Measurements from ENCODE around the gene MYH7.
A peak's percentile ranks its signal among the peaks of the same experiment; 100 is the strongest.

Gene MYH7

DNA sequence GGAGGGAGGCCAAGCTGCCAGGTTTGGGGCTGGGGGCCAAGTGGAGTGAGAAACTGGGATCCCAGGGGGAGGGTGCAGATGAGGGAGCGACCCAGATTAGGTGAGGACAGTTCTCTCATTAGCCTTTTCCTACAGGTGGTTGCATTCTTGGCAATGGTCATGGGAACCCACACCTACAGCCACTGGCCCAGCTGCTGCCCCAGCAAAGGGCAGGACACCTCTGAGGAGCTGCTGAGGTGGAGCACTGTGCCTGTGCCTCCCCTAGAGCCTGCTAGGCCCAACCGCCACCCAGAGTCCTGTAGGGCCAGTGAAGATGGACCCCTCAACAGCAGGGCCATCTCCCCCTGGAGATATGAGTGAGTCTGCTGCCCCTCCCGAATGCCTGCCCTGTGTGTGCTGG is 62.4 kb downstream of the MYH7 start:
- DNase-seq (ENCODE audit: low spot score): no peak

GRCh38 chr14:23372509-23372908 is 63.0 kb downstream of the MYH7 start, which contains the start of gene IL25:
TSS of gene IL25 (plus strand) at chr14:23372809.
- DNase-seq (ENCODE audit: low spot score): no peak

- DNase-seq (ENCODE audit: low spot score): no peak
Measured at GRCh38 chr14:23371865-23372264, 63.6 kb downstream of the MYH7 start.

DNA sequence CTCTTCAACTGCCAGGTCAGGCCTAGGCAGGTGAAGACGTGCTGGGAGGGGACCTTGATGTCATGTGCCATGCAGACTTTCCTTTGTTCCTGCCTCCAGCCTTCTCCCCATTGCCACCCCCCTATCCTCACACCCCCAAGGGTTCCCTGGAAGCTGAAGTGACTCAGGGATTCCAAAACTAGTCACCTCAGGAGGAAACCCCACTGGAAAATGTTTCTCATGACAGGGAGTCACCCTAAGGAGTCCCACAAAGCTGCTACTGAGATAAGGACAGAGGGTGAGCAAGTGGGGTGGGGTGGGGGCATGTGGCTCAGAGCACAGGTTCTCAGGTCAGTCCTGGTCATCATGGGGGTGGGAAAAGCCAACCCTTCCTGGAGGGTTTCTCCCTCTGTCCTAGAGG is 65.2 kb downstream of the MYH7 start:
- no peak for DNase-seq (ENCODE audit: low spot score)

DNA sequence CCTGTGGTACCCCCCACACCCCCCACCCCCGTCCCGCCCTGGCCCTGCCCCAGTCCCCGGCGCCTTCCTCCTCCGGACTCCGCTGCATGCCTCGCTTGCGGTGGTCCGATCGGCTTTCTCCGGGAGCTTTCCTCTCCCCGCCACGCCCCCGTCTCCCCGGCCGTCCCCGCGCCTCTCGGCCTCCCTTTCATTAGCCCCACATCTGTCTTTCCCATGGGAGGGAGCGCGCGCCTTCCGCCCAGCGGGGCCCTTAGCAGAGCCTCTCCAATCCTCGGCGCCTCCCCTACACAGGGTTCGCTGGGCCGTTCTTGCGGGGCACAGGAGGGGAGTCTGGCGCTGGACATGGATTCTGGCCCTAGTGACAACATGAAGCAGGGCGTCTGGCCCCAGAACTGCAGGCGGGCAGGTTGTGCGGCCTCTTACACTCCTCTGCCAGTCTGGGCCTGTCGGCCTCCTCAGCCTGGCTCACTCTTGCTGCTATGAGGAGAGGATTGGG is 69.0 kb downstream of the MYH7 start:
- peak; percentile 79 for DNase-seq (ENCODE audit: low spot score)

- peak; percentile 87 for DNase-seq (ENCODE audit: low spot score)
Measured at GRCh38 chr14:23365732-23366425, 69.6 kb downstream of the MYH7 start.

DNA sequence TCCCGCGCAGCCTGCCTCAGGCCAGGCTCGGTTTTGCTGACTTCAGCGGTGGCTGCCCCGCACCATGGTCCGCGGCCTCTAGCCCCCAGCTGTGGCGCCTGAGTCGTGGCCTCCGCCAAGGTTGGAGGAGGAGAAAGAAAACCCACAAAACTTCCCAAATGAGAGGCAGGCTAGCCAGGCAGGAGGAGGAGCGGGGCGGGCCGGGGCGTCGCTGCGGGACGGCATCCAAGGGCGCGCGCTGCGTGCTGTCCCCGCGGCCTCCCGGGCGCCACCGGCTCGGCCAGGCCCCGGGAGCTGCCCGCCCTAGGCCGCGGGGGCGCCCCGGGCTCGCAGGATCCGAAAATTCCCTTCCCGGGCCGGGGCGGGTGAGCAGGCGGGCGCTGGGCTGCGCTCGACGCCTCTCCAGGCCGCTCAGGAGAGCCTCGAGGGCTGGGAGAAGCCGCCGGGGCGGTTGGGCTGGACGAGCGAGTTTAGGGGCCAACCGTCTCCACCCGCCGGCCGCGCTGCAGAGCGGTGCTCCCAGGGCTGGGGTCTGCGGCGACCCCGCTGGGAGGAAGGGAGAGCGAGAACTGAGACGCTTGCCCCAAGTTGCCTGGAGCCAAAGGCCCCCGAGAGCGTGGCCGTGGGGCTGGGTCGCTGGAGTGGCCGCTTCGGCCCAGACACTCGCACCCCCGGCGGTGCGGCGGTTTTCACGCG is 70.3 kb downstream of the MYH7 start, which contains the start of gene EFS:
Gene EFS (minus strand): TSS at position 137 of the 696 bp plus-strand sequence. CDS start 147 bp downstream, outside the sequence.
- DNase-seq (ENCODE audit: low spot score): no peak

GRCh38 chr14:23364164-23365035 is 71.1 kb downstream of the MYH7 start:
- DNase-seq (ENCODE audit: low spot score): peak; percentile 60

Small RNA genes lying within 50 kb of the gene (small RNA-seq; reads per million reads assigned to genes)
- gene MIR208A (0 reads per million in 2 experiments), gene MIR208B (0 to 0.09 reads per million in 2 experiments)

Data from SK-N-DZ (cell line).